Measurements from ENCODE around the gene ZCCHC12.

ZCCHC12 gene

GRCh38 chrX:118865231-118865630, 41.6 kb downstream of the ZCCHC12 start:
- no peak overlapping the region for H2AFZ ChIP-seq
- H3K4me3 ChIP-seq (ENCODE audit: low read depth, low read length), result no peak overlapping the region
- no peak overlapping the region for H3K4me2 ChIP-seq (ENCODE audit: low read length)
- H3K4me1 ChIP-seq, result no peaks in the 10 kb centered on the region
- no peaks in the 10 kb centered on the region for H3K9me3 ChIP-seq (ENCODE audit: control insufficient read depth, low read length)
- TF ChIP-seq CTCF (IDR thresholded peaks at IDR 0.05), result no peak
- H3K9ac ChIP-seq, result no peak overlapping the region
- no peaks in the 10 kb centered on the region for H3K27me3 ChIP-seq (ENCODE audit: control insufficient read depth, insufficient read depth, low read length)
- no peak overlapping the region for H3K27ac ChIP-seq
- no peaks in the 10 kb centered on the region for H3K36me3 ChIP-seq (ENCODE audit: control insufficient read depth, insufficient read depth, low read length)
- no peaks in the 10 kb centered on the region for H3K79me2 ChIP-seq

GRCh38 chrX:118867251-118867650, 43.6 kb downstream of the ZCCHC12 start:
- no peaks in the 10 kb centered on the region for H3K9me3 ChIP-seq (ENCODE audit: control insufficient read depth, low read length)
- peaks cover 2% of the 10 kb centered on the region for H3K4me1 ChIP-seq
- no peak overlapping the region for H3K9ac ChIP-seq
- H2AFZ ChIP-seq, result no peak overlapping the region
- no peaks in the 10 kb centered on the region for H3K36me3 ChIP-seq (ENCODE audit: control insufficient read depth, insufficient read depth, low read length)
- no peaks in the 10 kb centered on the region for H3K27me3 ChIP-seq (ENCODE audit: control insufficient read depth, insufficient read depth, low read length)
- H3K4me3 ChIP-seq (ENCODE audit: low read depth, low read length), result no peak overlapping the region
- no peak overlapping the region for H3K27ac ChIP-seq
- no peak for TF ChIP-seq CTCF (IDR thresholded peaks at IDR 0.05)
- no peak overlapping the region for H3K4me2 ChIP-seq (ENCODE audit: low read length)
- H3K79me2 ChIP-seq, result no peaks in the 10 kb centered on the region

DNA sequence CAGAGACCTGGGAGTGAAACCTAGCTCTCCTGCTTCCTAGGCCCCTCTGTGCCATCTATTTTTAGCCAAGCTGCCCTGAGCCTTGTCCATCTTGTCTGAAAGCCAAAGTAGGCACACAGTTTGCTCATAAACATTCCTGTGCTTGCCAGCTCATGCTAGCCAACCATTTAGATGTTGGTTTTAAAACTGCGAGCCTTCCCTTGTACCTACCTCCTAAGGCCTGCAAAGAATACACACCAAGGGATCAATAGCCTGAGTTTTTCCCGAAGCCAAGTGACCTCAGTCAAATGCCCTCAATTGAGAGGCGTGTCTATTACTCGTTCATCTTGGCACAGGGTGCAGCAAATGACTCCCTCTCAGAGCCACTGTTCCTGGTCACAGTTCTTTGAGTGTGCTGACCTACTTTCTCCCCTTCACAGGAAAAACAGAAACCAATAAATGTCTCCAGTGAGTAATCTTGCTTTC, 48.5 kb downstream of the ZCCHC12 start:
- no peak overlapping the region for H3K4me2 ChIP-seq (ENCODE audit: low read length)
- peak overlapping the region; percentile 56 for H3K27ac ChIP-seq
- H3K9ac ChIP-seq, result no peak overlapping the region
- H2AFZ ChIP-seq, result peak overlapping the region; percentile 74
- no peak overlapping the region for H3K4me3 ChIP-seq (ENCODE audit: low read depth, low read length)
- no peak for TF ChIP-seq CTCF (IDR thresholded peaks at IDR 0.05)
- no peaks in the 10 kb centered on the region for H3K36me3 ChIP-seq (ENCODE audit: control insufficient read depth, insufficient read depth, low read length)
- H3K4me1 ChIP-seq, result peaks cover 7% of the 10 kb centered on the region
- no peaks in the 10 kb centered on the region for H3K9me3 ChIP-seq (ENCODE audit: control insufficient read depth, low read length)
- no peaks in the 10 kb centered on the region for H3K27me3 ChIP-seq (ENCODE audit: control insufficient read depth, insufficient read depth, low read length)
- H3K79me2 ChIP-seq, result no peaks in the 10 kb centered on the region

All from parathyroid adenoma (tissue), 2 donors.